ENCODE results near the gene TXK. TPM values are rescaled to one million over a fixed set of nuclear protein-coding genes. Genes with fewer than 3 reads are reported as not detected.

Gene TXK
- polyA plus RNA-seq, 2 donors: 0.61 to 2.3 TPM

DNA sequence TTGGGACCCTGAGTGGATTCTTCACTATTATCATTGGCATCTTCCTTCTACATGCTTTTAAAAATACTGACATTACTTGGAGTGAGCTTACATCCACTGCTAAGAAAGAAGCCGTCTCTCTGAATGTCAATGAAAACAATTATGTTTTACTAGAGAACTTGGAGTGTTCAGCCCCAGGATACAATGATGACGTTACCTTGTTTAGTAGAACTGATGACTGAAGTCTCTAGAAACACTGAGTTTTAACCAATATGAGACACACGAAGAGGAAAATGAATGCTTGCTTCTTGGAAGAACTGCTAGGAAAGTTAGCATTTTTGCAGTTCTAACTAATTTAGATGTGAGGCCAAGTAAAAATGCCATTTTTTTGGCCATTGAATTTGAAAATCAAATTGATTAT, 98.1 kb downstream of the TXK start:
- Histone ChIP-seq H3K27me3 (ENCODE audit: control insufficient read depth in 1 of 2, insufficient read depth in 2 of 2, low read length in 2 of 2) (no peaks in the 10 kb centered on the region), H3K27ac (ENCODE audit: low read depth in 2 of 2, low read length in 1 of 2) (no peak overlapping the region), H3K9me3 (ENCODE audit: control insufficient read depth in 2 of 2, insufficient read depth in 1 of 2, low read depth in 1 of 2, low read length in 1 of 2) (no peaks in the 10 kb centered on the region), H3K4me1 (ENCODE audit: control insufficient read depth in 2 of 2, insufficient read depth in 2 of 2, low read length in 1 of 2) (no peaks in the 10 kb centered on the region), H3K4me3 (ENCODE audit: low read depth in 1 of 2, low read length in 2 of 2) (no peak overlapping the region), H3K36me3 (ENCODE audit: control insufficient read depth in 2 of 2, insufficient read depth in 2 of 2, low read length in 1 of 2) (no peaks in the 10 kb centered on the region)
- WGBS, 2 donors: 92 to 93% methylated on average over 3 of the region's 3 CpGs

DNA sequence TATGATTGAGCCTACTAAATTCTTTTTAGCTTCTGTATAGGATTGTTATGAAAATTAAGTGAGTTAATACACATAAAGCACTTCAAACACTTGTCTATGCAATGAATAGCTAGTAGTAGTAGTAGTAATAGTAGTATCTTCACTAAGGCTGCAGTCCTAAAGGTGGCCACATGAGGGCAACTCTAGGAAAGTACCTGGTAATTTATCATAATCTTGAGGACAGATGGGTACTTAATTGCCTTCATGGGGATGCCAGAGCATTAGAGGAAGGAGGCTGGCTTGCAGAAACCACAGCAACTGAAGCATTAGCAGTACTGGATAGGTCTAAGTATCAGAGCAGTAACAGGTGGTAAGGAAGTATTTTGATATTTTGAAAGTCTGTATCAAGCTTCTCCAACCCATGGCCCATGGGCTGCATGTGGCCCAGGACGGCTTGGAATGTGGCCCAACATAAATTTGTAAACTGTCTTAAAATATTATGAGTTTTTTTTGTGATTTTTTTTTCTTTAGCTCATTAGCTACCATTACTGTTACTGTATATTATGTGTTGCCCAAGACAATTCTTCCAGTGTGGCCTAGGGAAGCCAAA, 100.1 kb downstream of the TXK start:
- 79 to 98% methylated on average over 1 of the region's 1 CpG for WGBS, 2 donors
- Histone ChIP-seq H3K4me3 (ENCODE audit: low read depth in 1 of 2, low read length in 2 of 2) (no peak overlapping the region), H3K36me3 (ENCODE audit: control insufficient read depth in 2 of 2, insufficient read depth in 2 of 2, low read length in 1 of 2) (no peaks in the 10 kb centered on the region), H3K4me1 (ENCODE audit: control insufficient read depth in 2 of 2, insufficient read depth in 2 of 2, low read length in 1 of 2) (no peaks in the 10 kb centered on the region), H3K27me3 (ENCODE audit: control insufficient read depth in 1 of 2, insufficient read depth in 2 of 2, low read length in 2 of 2) (no peaks in the 10 kb centered on the region), H3K9me3 (ENCODE audit: control insufficient read depth in 2 of 2, insufficient read depth in 1 of 2, low read depth in 1 of 2, low read length in 1 of 2) (no peaks in the 10 kb centered on the region), H3K27ac (ENCODE audit: low read depth in 2 of 2, low read length in 1 of 2) (no peak overlapping the region)

DNA sequence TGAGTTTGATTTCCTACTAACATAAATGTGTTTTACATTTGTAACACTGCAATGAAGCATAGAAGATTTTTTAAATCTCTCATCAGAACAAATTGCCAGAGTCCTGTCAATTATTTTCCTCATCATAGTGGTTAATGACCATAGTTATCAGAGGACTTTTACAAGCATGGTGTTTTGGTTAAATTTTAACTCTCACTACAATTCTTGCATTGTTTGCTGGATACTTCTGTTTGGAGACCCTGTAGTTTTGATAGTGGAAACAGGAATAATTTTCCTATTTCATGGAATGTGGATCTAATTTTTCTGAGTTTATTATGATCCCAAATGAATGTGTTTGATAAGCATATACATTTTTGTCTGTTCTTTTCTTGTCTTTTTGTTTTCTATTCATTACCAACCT, 100.6 kb downstream of the TXK start:
- Histone ChIP-seq H3K27ac (ENCODE audit: low read depth in 2 of 2, low read length in 1 of 2) (no peak overlapping the region), H3K4me3 (ENCODE audit: low read depth in 1 of 2, low read length in 2 of 2) (no peak overlapping the region), H3K9me3 (ENCODE audit: control insufficient read depth in 2 of 2, insufficient read depth in 1 of 2, low read depth in 1 of 2, low read length in 1 of 2) (no peaks in the 10 kb centered on the region), H3K36me3 (ENCODE audit: control insufficient read depth in 2 of 2, insufficient read depth in 2 of 2, low read length in 1 of 2) (no peaks in the 10 kb centered on the region), H3K27me3 (ENCODE audit: control insufficient read depth in 1 of 2, insufficient read depth in 2 of 2, low read length in 2 of 2) (no peaks in the 10 kb centered on the region), H3K4me1 (ENCODE audit: control insufficient read depth in 2 of 2, insufficient read depth in 2 of 2, low read length in 1 of 2) (no peaks in the 10 kb centered on the region)

DNA sequence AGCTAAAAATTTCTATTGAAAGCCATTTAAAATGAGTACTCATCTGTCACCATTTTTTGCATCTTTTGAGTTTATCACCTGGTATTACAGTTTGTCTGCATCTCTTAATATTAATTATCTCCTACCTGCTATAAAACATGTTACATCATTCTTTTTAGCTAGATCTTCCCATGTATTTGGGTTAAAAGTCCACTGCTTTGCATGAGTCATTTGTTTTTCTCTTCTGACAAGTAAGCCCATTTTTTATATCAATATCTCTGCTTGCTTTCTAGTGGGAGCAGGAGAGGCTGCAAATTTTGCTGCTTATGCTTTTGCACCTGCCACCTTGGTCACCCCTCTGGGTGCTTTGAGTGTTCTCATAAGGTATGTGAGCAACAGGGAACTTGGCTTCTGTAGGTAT, 101.3 kb downstream of the TXK start:
- no peaks in the 10 kb centered on the region for H3K27me3 ChIP-seq (ENCODE audit: control insufficient read depth in 1 of 2, insufficient read depth in 2 of 2, low read length in 2 of 2)
- no peaks in the 10 kb centered on the region for H3K9me3 ChIP-seq (ENCODE audit: control insufficient read depth in 2 of 2, insufficient read depth in 1 of 2, low read depth in 1 of 2, low read length in 1 of 2)
- H3K27ac ChIP-seq (ENCODE audit: low read depth in 2 of 2, low read length in 1 of 2): no peak overlapping the region
- H3K4me1 ChIP-seq (ENCODE audit: control insufficient read depth in 2 of 2, insufficient read depth in 2 of 2, low read length in 1 of 2): no peaks in the 10 kb centered on the region
- H3K36me3 ChIP-seq (ENCODE audit: control insufficient read depth in 2 of 2, insufficient read depth in 2 of 2, low read length in 1 of 2): no peaks in the 10 kb centered on the region
- no peak overlapping the region for H3K4me3 ChIP-seq (ENCODE audit: low read depth in 1 of 2, low read length in 2 of 2)

DNA sequence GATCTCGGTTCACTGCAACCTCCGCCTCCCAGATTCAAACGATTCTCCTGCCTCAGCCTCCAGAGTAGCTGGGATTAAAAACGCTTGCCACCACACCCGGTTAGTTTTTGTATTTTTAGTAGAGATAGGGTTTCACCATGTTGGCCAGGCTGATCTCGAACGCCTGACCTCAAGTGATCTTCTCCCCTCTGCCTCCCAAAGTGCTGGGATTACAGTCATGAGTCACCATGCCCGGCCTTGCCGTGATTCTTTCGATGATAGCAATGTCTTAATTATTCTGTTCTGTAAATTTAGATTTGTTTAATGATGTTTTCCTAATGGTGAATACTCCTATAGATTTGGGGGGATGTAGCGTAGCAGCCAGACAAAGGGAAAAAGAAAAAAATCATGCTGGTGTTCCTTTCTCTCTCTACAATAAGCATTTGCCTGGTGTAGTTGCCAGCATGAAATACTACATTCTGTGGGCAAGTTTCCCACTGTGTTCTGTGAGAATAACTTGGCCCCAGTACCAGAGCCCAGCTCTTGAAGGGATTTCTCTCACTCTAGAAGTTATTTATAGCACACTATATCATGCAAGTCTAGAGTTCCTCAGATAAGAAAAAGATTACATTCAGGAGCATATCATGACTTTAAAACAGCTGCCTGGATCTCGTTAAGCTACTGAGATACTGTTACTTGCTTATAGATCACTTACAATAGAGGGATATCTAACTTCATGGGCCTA, 102.1 kb downstream of the TXK start:
- Histone ChIP-seq H3K4me1 (ENCODE audit: control insufficient read depth in 2 of 2, insufficient read depth in 2 of 2, low read length in 1 of 2) (no peaks in the 10 kb centered on the region), H3K36me3 (ENCODE audit: control insufficient read depth in 2 of 2, insufficient read depth in 2 of 2, low read length in 1 of 2) (no peaks in the 10 kb centered on the region), H3K4me3 (ENCODE audit: low read depth in 1 of 2, low read length in 2 of 2) (no peak overlapping the region), H3K27me3 (ENCODE audit: control insufficient read depth in 1 of 2, insufficient read depth in 2 of 2, low read length in 2 of 2) (no peaks in the 10 kb centered on the region), H3K9me3 (ENCODE audit: control insufficient read depth in 2 of 2, insufficient read depth in 1 of 2, low read depth in 1 of 2, low read length in 1 of 2) (no peaks in the 10 kb centered on the region), H3K27ac (ENCODE audit: low read depth in 2 of 2, low read length in 1 of 2) (no peak overlapping the region)
- 68 to 83% methylated on average over 12 of the region's 12 CpGs for WGBS, 2 donors

DNA sequence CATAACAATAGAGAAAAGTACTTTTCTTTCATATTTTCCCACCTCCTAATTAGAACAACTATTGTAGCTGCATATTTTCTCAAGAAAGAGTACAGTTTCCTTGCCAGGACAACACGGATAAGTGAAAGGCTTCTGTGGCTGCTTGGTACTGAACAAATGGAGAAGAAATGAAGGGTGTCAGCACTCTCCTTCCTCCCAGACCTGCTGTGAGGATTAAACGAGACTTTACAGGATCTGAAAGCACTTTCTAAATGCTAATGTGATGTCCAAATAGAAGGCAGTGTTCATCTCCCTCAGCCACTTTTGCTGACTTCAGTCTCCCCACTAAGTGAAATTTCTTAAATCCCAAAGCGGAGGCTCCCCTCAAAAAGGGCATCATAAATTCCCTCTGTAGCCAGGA, 103.6 kb downstream of the TXK start:
- 71 to 73% methylated on average over 3 of the region's 3 CpGs for WGBS, 2 donors
- Histone ChIP-seq H3K27me3 (ENCODE audit: control insufficient read depth in 1 of 2, insufficient read depth in 2 of 2, low read length in 2 of 2) (no peaks in the 10 kb centered on the region), H3K4me3 (ENCODE audit: low read depth in 1 of 2, low read length in 2 of 2) (no peak overlapping the region), H3K9me3 (ENCODE audit: control insufficient read depth in 2 of 2, insufficient read depth in 1 of 2, low read depth in 1 of 2, low read length in 1 of 2) (no peaks in the 10 kb centered on the region), H3K4me1 (ENCODE audit: control insufficient read depth in 2 of 2, insufficient read depth in 2 of 2, low read length in 1 of 2) (no peaks in the 10 kb centered on the region), H3K36me3 (ENCODE audit: control insufficient read depth in 2 of 2, insufficient read depth in 2 of 2, low read length in 1 of 2) (peaks cover 1 to 4% of the 10 kb centered on the region in 2 donors), H3K27ac (ENCODE audit: low read depth in 2 of 2, low read length in 1 of 2) (no peak overlapping the region)

DNA sequence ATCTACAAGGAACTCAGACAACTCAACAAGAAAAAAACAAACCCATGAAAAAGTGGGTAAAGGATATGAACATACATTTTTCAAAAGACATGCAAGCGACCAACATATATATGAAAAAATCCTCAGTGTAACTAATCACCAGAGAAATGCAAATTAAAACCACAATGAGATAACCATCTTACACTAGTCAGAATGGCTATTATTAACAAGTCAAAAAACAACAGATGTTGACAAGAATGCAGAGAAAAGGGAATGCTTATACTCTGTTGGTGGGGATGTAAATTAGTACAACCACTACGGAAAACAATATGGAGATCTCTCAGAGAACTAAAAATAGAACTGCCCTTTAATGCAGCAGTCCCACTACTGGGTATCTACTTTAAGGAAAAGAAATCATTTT, 105.4 kb downstream of the TXK start:
- Histone ChIP-seq H3K9me3 (ENCODE audit: control insufficient read depth in 2 of 2, insufficient read depth in 1 of 2, low read depth in 1 of 2, low read length in 1 of 2) (no peaks in the 10 kb centered on the region), H3K4me3 (ENCODE audit: low read depth in 1 of 2, low read length in 2 of 2) (no peak overlapping the region), H3K4me1 (ENCODE audit: control insufficient read depth in 2 of 2, insufficient read depth in 2 of 2, low read length in 1 of 2) (no peaks in the 10 kb centered on the region), H3K27ac (ENCODE audit: low read depth in 2 of 2, low read length in 1 of 2) (no peak overlapping the region), H3K27me3 (ENCODE audit: control insufficient read depth in 1 of 2, insufficient read depth in 2 of 2, low read length in 2 of 2) (no peaks in the 10 kb centered on the region), H3K36me3 (ENCODE audit: control insufficient read depth in 2 of 2, insufficient read depth in 2 of 2, low read length in 1 of 2) (peaks cover 1 to 4% of the 10 kb centered on the region in 2 donors)
- WGBS, 2 donors: 49 to 65% methylated on average over 2 of the region's 2 CpGs

DNA sequence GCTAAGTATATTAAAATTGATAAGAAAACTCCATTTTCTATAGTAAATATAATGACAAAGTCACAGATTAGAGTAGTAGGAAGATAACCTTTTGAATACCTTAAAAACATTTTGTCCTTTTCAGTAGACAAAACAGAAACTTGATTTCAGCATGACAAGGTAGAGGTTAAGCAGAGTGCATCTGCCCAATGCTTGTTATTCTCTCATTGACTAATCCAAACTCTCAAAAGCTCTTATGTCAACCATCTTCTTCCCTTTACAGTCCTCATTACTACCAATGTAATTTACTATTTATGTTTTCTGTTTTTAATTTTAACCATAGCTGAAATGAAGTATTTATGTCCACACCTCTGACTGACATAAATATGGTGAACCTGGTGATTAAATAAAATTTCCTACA, 106.4 kb downstream of the TXK start:
- Histone ChIP-seq H3K9me3 (ENCODE audit: control insufficient read depth in 2 of 2, insufficient read depth in 1 of 2, low read depth in 1 of 2, low read length in 1 of 2) (no peaks in the 10 kb centered on the region), H3K27ac (ENCODE audit: low read depth in 2 of 2, low read length in 1 of 2) (no peak overlapping the region), H3K36me3 (ENCODE audit: control insufficient read depth in 2 of 2, insufficient read depth in 2 of 2, low read length in 1 of 2) (peaks cover 1 to 4% of the 10 kb centered on the region in 2 donors), H3K27me3 (ENCODE audit: control insufficient read depth in 1 of 2, insufficient read depth in 2 of 2, low read length in 2 of 2) (no peaks in the 10 kb centered on the region), H3K4me1 (ENCODE audit: control insufficient read depth in 2 of 2, insufficient read depth in 2 of 2, low read length in 1 of 2) (no peaks in the 10 kb centered on the region), H3K4me3 (ENCODE audit: low read depth in 1 of 2, low read length in 2 of 2) (no peak overlapping the region)

DNA sequence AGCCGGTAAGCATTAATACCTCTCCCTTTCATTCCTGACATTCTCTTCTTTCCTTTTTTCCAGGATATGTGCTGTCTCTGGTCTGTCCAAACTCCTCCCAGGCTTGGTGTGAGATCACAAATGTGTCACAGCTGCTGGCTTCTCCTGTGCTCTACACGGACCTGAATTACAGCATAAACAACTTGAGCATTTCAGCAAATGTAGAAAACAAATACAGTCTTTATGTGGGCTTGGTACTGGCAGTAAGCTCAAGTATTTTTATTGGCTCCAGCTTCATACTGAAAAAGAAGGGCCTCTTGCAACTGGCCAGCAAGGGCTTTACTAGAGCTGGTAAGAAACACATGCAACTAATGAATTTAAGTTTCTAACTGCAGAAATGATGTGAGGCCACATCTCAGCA, 109.0 kb downstream of the TXK start:
- peaks cover 1 to 4% of the 10 kb centered on the region in 2 donors for H3K36me3 ChIP-seq (ENCODE audit: control insufficient read depth in 2 of 2, insufficient read depth in 2 of 2, low read length in 1 of 2)
- H3K4me1 ChIP-seq (ENCODE audit: control insufficient read depth in 2 of 2, insufficient read depth in 2 of 2, low read length in 1 of 2): no peaks in the 10 kb centered on the region
- H3K27ac ChIP-seq (ENCODE audit: low read depth in 2 of 2, low read length in 1 of 2): no peak overlapping the region
- H3K27me3 ChIP-seq (ENCODE audit: control insufficient read depth in 1 of 2, insufficient read depth in 2 of 2, low read length in 2 of 2): no peaks in the 10 kb centered on the region
- H3K9me3 ChIP-seq (ENCODE audit: control insufficient read depth in 2 of 2, insufficient read depth in 1 of 2, low read depth in 1 of 2, low read length in 1 of 2): no peaks in the 10 kb centered on the region
- 54 to 55% methylated on average over 2 of the region's 2 CpGs for WGBS, 2 donors
- no peak overlapping the region for H3K4me3 ChIP-seq (ENCODE audit: low read depth in 1 of 2, low read length in 2 of 2)

DNA sequence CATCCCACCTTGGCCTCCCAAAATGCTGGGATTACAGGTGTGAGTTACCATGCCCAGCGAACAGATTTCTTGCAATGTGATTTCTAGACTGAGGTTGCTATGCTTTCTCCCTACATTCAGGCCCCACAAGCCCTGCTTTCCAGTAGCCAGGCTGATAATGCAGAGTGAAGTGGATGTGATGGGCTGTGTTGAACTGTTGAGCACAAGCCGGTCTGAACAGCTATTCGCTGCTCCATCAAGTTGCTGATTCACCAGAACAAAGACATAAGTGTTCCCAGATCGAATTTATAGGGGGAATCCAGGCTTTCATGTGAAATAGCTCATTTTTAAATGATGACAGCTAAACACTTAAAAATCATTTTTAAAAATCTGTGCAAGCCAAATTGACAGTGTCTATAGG, 109.5 kb downstream of the TXK start:
- Histone ChIP-seq H3K9me3 (ENCODE audit: control insufficient read depth in 2 of 2, insufficient read depth in 1 of 2, low read depth in 1 of 2, low read length in 1 of 2) (no peaks in the 10 kb centered on the region), H3K27me3 (ENCODE audit: control insufficient read depth in 1 of 2, insufficient read depth in 2 of 2, low read length in 2 of 2) (no peaks in the 10 kb centered on the region), H3K36me3 (ENCODE audit: control insufficient read depth in 2 of 2, insufficient read depth in 2 of 2, low read length in 1 of 2) (peaks cover 1 to 4% of the 10 kb centered on the region in 2 donors), H3K27ac (ENCODE audit: low read depth in 2 of 2, low read length in 1 of 2) (no peak overlapping the region), H3K4me1 (ENCODE audit: control insufficient read depth in 2 of 2, insufficient read depth in 2 of 2, low read length in 1 of 2) (no peaks in the 10 kb centered on the region), H3K4me3 (ENCODE audit: low read depth in 1 of 2, low read length in 2 of 2) (no peak overlapping the region)
- WGBS, 2 donors: 84 to 87% methylated on average over 4 of the region's 4 CpGs
